RWPE1 (cell line): Measurements from ENCODE around the gene FBXO42.

Source experiments
- CTCF ChIA-PET: fragments of 350-600 bp; sonication (Branson Sonifier 250); formaldehyde crosslinking; extraction: SDS; loops from one replicate; lab custom pipeline; 2021; lab: Yijun Ruan, JAX
- POLR2A ChIA-PET: fragments of 400-600 bp; formaldehyde crosslinking; extraction: SDS; loops from one replicate; lab custom pipeline; 2020; ENCODE audit warnings: antibody characterized with exemption; ENCODE audit not compliant: low non-redundant PET; lab: Yijun Ruan, JAX
- DNase-seq: peaks from one replicate; pipeline ENCODE4 v3.0.0; 2012; ENCODE audit warnings: low spot score
- H3K27ac ChIP-seq: fragments of 450-650 bp; 2 replicates; pipeline ENCODE4 v1.5.1; 2017
- TF ChIP-seq, protein P1 (sequence below): fragments of 450-650 bp; conservative IDR thresholded peaks from 2 replicates; pipeline ENCODE4 v1.5.1; 2017; ENCODE audit warnings: low read depth, mild to moderate bottlenecking

Gene FBXO42

DNA sequence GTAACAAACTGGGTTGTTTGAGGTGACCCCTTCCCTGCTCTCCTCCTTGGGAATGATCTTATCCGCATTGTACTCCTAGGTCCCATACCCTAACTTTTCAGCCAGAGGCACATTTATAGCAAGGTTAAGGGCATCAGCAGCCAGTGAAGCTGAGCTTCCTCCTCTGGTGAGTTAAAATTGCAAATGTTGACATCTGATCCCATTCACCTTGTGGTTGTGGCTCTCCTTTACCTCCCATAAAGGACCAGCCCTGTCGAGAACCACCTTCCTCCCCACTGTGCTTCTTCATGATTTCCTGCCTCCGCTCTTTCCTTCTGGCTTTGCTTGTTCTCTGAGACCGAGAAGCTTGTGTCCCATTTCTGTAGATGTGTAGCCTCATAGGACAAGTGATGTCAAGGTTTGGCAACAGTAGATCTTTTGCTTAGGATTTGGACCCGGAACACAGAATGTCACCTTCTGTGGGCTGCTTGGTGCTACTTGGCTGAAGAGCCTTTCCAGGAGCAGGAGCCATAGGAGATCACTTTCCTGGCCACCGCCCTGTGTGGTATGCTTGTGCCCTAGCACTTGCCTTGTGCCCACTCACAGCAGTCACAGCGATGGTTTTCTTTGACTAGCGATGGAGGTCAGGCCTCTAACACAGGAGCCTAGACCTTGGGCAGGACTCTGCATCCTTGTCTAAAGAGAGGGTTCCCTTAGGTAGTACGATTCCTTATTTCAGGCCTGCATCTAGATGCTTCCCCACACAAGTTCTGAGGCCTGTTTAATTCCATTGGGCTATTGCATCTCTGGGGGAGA lies 33.6 kb upstream of the FBXO42 start:
- no peak for DNase-seq
- peak overlapping the region; percentile 83 for H3K27ac ChIP-seq
- CTCF ChIA-PET = interaction anchor here (0.6 to 0.7 kb wide), 2 partner anchors 12 to 18 kb away, joined by 3 to 5 read pairs; no protein-coding TSS in a partner anchor
- POLR2A ChIA-PET = no interaction called here
- TF ChIP-seq, protein P1, sequence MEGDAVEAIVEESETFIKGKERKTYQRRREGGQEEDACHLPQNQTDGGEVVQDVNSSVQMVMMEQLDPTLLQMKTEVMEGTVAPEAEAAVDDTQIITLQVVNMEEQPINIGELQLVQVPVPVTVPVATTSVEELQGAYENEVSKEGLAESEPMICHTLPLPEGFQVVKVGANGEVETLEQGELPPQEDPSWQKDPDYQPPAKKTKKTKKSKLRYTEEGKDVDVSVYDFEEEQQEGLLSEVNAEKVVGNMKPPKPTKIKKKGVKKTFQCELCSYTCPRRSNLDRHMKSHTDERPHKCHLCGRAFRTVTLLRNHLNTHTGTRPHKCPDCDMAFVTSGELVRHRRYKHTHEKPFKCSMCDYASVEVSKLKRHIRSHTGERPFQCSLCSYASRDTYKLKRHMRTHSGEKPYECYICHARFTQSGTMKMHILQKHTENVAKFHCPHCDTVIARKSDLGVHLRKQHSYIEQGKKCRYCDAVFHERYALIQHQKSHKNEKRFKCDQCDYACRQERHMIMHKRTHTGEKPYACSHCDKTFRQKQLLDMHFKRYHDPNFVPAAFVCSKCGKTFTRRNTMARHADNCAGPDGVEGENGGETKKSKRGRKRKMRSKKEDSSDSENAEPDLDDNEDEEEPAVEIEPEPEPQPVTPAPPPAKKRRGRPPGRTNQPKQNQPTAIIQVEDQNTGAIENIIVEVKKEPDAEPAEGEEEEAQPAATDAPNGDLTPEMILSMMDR = no peak

DNA sequence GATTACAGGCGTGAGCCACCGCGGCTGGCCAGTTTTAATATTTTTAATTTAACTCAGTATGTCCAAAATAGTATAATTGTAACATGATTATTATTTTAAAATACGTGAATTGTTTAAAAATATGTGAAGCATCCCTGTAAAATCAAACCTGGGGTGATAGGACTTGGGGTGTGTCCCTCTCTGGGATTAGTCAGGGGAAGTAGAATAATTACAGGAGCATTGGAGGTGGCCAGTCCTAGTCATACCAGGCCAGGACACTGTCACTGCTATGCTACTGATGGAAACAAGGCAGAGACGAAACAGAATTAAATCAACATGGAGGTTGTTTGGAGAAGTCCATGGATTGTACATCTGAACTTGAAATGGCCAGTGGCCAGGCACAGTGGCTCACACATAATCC lies 31.6 kb upstream of the FBXO42 start:
- TF ChIP-seq, protein P1 = no peak
- CTCF ChIA-PET = no interaction called here
- POLR2A ChIA-PET = no interaction called here
- no peak for DNase-seq
- H3K27ac ChIP-seq = peak overlapping the region; percentile 43

DNA sequence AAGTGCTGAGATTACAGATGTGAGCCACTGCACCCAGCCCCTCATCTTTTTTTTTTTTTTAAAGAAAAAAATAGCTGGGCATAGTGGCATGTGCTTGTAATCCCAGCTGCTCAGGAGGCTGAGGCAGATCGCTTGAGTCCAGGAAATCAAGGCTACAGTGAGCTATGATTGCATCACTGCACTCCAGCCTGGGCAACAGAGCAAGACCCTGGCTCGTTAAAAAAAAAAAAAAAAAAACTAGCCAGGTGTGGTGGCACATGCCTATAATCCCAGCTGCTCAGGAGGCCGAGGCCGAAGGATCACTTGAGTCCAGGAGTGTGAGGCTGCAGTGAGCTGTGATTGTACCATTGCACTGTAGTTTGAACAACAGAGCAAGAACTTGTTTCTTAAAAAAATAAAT lies 28.6 kb upstream of the FBXO42 start:
- no peak for DNase-seq
- CTCF ChIA-PET = interaction anchor here (0.8 kb wide), 1 partner anchor 59 kb away, joined by 4 read pairs; no protein-coding TSS in a partner anchor
- H3K27ac ChIP-seq = peak overlapping the region; percentile 9; the same call in 1 of the 2 replicates
- TF ChIP-seq, protein P1 = no peak
- POLR2A ChIA-PET = interaction anchor here (0.6 kb wide), 1 partner anchor 311 kb away, joined by 4 read pairs; no protein-coding TSS in a partner anchor

DNA sequence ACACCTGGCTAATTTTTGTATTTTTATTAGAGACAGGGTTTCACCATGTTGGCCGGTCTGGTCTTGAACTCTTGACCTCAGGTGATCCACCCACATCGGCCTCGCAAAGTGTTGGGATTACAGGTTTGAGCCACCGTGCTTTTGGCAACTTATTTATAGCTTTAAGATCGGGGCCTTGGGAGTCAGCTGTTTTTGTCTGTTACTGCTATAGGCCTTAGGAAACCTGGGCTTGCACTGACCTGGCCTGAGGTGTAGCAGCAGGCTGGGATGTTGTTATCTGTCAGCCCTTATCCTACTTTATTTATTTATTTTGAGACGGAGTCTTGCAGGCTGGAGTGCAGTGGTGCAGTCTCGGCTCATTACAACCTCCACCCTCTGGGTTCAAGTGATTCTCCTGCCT lies 26.2 kb upstream of the FBXO42 start:
- DNase-seq = no peak
- peak overlapping the region; percentile 12; the same call in 1 of the 2 replicates for H3K27ac ChIP-seq
- ChIA-PET POLR2A (no interaction called here), CTCF (interaction anchor here (0.7 kb wide), 1 partner anchor 64 kb away, joined by 4 read pairs; no protein-coding TSS in a partner anchor)
- TF ChIP-seq, protein P1 = no peak

DNA sequence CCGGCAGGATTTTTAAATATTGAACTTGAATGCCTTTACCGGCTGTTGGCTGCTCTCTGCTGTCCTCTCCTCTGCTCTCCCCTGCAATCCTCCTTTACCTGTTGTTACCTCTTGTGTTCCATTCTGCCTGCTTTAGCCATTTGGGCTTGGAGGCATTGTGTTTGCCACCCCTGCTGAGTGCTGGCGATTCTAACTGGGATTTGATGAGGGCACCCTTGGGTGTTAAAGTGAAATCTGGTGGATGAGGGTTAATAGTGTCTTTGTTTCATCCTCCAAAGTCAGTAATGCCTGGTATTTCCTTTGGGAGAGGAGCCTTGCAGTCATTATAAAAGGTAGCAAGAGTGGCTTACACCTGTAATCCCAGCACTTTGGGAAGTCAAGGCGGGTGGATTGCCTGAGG lies 24.7 kb upstream of the FBXO42 start:
- H3K27ac ChIP-seq = peak overlapping the region; percentile 44
- TF ChIP-seq, protein P1 = no peak
- CTCF ChIA-PET = no interaction called here
- no peak for DNase-seq
- POLR2A ChIA-PET = no interaction called here

DNA sequence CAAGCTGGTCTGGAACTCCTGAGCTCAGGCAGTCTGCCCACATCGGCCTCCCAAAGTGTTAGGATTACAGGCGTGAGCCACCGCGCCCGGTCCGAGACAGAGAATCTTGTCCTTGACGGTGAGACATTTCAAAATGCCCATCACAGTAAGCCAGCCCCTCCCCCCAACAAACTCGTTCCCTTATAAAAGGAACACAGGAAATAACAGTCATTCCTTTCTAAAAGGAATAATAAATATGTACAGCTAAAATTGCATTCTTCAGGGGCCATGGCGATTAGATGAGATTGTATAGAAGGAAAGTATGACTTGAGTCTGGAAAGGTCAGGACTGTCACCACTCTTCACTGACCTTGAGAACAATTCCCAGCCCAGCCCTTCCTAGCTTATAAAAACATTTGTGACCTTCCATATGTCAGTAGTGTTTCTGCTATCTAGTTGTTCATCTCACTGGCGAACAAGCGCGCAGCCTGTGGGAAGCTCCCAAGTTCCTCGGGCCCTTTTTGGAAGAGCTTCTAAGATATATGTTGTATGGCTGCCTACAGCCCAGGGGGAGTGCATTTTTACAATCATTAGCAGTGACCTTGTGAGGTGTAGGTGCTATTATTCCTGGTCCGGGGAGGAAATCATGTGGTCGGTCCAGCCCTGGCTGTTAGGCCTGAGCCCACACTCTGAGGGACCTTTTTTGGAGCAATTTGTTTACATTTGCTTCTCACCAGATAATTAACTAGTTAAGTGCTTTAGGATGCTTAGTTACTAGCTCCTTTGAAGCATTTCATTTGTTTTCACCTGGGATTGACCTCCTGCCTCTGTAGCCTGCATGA lies 23.5 kb upstream of the FBXO42 start:
- TF ChIP-seq, protein P1 = no peak
- peak overlapping the region; percentile 69 for H3K27ac ChIP-seq
- DNase-seq = no peak
- POLR2A ChIA-PET = no interaction called here
- CTCF ChIA-PET = interaction anchor here (0.7 to 1.1 kb wide), 2 partner anchors 64 to 297 kb away, joined by 3 to 5 read pairs; no protein-coding TSS in a partner anchor
